HG03060 (cell line): ENCODE measurements around the gene NAPSA.

Source experiments
- ATAC-seq: cut with Tn5 transposase; IDR thresholded peaks from one replicate; pipeline ENCODE4 v1.9.1; 2021; ENCODE audit warnings: low read depth, moderate number of reproducible peaks; ENCODE audit not compliant: unreplicated experiment

Gene NAPSA

GRCh38 chr19:50384685-50385535 is 19.5 kb upstream of the NAPSA start:
- no peak for ATAC-seq

- peak; percentile 72 for ATAC-seq
Measured at GRCh38 chr19:50383852-50384684, 18.6 kb upstream of the NAPSA start, which contains the start of gene POLD1. POLD1 (plus strand) TSS chr19:50384347; CDS start chr19:50398852, 14,505 bp downstream.

GRCh38 chr19:50383001-50383851 is 17.8 kb upstream of the NAPSA start:
- ATAC-seq = no peak

DNA sequence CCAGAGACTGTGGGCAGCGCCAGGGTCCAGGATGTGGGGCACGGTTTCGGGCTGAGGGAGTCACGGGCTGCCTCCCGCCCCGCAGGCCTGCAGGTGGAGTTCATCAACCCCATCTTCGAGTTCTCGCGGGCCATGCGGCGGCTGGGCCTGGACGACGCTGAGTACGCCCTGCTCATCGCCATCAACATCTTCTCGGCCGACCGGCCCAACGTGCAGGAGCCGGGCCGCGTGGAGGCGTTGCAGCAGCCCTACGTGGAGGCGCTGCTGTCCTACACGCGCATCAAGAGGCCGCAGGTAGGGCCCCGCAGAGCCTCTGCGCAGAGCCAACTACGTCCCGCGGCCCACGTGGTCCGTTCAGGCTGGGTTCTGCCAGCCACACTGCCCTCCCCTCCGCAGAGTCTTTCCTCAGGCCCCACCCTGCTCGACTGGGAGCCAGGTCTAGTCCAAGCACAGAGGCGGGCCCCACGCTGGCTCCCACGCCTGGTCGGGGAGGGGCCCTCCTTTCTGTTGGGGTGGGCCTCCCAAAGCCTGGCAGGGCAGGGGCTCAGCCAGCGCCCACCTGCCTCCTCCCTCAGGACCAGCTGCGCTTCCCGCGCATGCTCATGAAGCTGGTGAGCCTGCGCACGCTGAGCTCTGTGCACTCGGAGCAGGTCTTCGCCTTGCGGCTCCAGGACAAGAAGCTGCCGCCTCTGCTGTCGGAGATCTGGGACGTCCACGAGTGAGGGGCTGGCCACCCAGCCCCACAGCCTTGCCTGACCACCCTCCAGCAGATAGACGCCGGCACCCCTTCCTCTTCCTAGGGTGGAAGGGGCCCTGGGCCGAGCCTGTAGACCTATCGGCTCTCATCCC is 16.7 kb upstream of the NAPSA start:
- no peak for ATAC-seq

GRCh38 chr19:50380751-50381151 is 15.3 kb upstream of the NAPSA start:
- no peak for ATAC-seq

- no peak for ATAC-seq
Measured at GRCh38 chr19:50380137-50380536, 14.7 kb upstream of the NAPSA start.

- ATAC-seq = no peak
Measured at GRCh38 chr19:50379602-50380001, 14.2 kb upstream of the NAPSA start.

DNA sequence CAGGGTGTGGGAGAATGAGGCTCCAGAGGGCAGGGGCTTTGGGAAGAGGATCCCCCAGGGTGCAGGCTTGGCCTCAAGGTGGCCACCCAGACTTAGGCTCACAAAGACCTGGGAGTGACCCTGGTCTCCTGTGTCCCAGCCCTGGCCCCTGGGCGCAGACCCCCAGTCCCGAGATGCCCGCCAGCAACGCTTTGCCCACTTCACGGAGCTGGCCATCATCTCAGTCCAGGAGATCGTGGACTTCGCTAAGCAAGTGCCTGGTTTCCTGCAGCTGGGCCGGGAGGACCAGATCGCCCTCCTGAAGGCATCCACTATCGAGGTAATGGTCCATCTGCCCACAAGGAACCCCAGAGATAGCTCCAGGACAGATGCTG is 13.4 kb upstream of the NAPSA start:
- ATAC-seq = no peak

GRCh38 chr19:50378169-50378862 is 12.9 kb upstream of the NAPSA start:
- no peak for ATAC-seq

DNA sequence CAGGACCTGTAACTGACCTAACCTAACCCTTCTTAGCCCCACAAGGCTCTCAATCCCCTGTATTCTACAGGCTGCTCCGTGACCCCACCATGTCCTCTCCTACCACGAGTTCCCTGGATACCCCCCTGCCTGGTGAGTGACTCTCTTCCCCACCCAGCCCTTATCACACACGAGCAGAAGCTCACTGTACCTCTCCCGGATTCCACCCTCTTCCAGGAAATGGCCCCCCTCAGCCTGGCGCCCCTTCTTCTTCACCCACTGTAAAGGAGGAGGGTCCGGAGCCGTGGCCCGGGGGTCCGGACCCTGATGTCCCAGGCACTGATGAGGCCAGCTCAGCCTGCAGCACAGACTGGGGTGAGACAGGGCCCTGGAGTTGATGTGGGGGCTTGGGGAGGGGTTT is 12.1 kb upstream of the NAPSA start:
- ATAC-seq = no peak

DNA sequence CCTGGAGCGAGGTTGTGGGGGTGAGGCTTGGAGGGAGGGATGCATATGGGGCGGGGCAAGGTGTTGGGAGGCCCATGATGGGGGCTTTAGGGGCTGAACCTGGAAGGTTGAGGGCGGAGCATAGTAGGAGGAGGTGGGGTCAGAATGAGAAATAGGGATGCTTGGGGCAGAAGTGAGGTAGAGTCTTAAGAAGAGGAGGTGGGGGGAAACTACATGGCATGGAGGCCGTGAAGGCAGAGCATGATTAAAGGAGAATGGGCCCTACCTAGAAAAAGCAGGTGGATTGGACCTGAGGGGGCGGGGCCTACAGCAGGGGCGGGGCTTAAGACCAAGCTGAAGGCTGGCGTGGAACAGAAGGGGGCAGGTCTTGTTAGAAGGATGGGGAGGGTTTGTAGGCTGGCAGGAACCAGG is 11.6 kb upstream of the NAPSA start:
- ATAC-seq = no peak

DNA sequence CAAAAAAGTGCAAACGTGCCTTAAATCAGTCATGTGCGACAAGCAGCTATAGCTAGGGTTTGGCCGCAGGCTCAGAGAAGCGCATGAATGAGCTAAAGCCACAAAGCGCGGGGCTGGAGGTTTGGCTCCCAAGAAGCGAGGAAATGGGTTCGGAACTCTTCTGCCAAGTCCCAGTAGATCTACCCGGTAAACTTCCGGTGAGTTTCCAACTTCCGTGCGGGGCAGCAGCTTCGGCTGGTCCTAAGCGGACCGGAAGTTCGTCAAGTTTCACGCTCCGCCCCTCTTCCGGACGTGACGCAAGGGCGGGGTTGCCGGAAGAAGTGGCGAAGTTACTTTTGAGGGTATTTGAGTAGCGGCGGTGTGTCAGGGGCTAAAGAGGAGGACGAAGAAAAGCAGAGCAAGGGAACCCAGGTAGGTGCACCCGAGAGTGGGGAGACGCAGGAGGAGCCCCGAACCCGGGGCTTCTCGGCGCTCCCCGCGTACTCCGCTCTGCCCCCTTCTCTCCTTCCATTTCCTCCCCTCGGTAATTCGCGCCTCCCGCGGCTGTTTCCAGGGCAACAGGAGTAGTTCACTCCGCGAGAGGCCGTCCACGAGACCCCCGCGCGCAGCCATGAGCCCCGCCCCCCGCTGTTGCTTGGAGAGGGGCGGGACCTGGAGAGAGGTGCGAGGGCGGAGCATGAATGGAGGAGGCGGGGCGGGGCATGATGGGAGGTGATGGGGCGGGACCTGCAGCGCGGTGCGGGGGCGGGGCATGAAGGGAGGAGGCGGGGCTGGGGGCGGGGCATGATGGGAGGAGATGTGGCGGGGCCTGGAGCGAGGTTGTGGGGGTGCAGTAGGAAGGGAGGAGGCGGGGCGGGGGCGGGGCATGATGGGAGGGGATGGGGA is 11.0 kb upstream of the NAPSA start, which contains the start of gene NR1H2:
TSS of gene NR1H2 (plus strand) at position 292 of the 885 bp plus-strand sequence. CDS start 1,149 bp downstream, outside the sequence.
- peak; percentile 89 for ATAC-seq

- ATAC-seq = no peak
Measured at GRCh38 chr19:50371914-50372475, 6.6 kb upstream of the NAPSA start.

DNA sequence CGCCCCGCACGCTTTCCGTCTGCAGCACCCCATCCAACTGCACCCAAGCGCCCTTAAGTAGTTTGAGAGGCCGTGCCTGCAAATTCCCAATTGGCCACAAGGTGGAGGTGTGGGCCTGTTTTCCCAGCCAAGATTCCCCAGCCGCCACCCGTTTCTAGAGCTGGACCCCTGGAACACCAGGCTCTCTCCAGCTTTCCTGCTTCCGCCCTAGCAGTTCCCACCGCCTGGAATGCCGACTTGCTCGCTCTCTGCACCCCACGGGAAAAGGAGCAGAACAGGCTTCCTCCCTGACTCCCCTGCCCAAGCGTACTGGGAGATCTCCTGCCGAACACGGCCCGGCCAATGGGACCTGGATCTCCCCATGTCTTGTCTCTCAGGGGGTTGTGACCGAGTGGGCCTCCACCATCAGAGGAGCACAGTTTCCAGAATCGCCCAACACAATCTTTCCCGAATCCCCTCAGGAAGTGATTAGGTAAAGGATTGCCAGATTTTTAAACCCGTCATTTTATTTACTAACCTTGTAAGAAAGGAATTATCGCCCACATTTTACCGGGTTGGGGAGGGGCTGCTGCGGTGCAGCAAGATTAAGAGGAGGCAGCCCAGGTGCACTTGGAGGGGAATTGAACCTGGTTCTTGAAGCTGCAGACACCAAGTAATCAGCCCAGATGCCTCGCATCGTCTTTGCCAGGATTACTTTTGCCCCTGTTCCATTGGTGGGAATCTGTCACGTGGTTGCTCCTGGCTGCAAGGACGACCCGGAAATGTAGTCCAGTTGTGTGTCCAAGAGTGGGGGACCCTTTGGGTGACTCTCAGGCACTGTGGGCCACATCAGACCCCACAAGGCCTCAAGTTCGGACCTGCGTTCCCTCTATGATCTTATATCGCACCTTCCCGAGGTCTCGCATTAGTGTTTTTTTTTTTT is 3.5 kb upstream of the NAPSA start:
- ATAC-seq = no peak

- ATAC-seq = no peak
Measured at GRCh38 chr19:50362656-50363424, 2.6 kb downstream of the NAPSA start.

DNA sequence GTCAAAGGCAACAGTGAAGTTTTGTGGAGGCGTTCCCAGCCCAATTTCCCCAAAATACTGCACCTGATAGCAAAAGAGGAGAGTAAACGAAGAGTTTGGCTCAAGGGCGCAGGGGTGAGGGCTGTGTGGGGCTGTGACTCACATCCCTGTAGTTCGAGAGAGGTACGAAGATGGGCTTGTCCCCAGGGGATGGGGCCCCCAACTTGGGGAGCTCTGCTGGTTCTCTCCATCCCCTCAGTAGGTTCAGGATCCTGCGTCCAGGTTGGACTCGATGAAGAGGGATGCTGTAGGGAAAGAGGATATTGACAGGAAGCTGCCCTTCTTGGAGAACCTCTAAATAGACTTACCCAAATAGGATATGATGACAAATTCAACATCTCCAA is 3.4 kb downstream of the NAPSA start:
- ATAC-seq = no peak
